KMS-11 (cell line): Measurements from ENCODE around the gene CTSS.

Experiments used
- H2AFZ ChIP-seq: fragments of 200-600 bp; sonication (generic); 2 replicates; pipeline ENCODE4 v1.6.1; 2016; ENCODE audit warnings: antibody characterized with exemption, mixed run types, low read depth
- H3K27ac ChIP-seq: fragments of 200-600 bp; sonication (generic); 2 replicates; pipeline ENCODE4 v1.6.1; 2016; ENCODE audit warnings: mild to moderate bottlenecking, mixed run types
- H3K27me3 ChIP-seq: fragments of 200-600 bp; sonication (generic); 2 replicates; pipeline ENCODE4 v1.6.1; 2017; ENCODE audit warnings: mild to moderate bottlenecking, low read depth, mixed run types, moderate library complexity; ENCODE audit not compliant: insufficient read depth
- H3K36me3 ChIP-seq: fragments of 200-600 bp; sonication (generic); 2 replicates; pipeline ENCODE4 v1.6.1; 2017; ENCODE audit warnings: mild to moderate bottlenecking, mixed run types; ENCODE audit not compliant: insufficient read depth
- H3K4me1 ChIP-seq: fragments of 200-600 bp; sonication (generic); 2 replicates; pipeline ENCODE4 v1.6.1; 2016; ENCODE audit warnings: mild to moderate bottlenecking, low read depth, mixed run types; ENCODE audit not compliant: poor library complexity, severe bottlenecking
- H3K4me2 ChIP-seq: fragments of 200-600 bp; sonication (generic); 2 replicates; pipeline ENCODE4 v1.7.0; 2016; ENCODE audit warnings: mild to moderate bottlenecking, mixed run types
- H3K4me3 ChIP-seq: fragments of 200-600 bp; sonication (generic); IDR thresholded peaks from 2 replicates; pipeline ENCODE4 v1.6.1; 2017; ENCODE audit warnings: low read depth, low read length, mixed read lengths; ENCODE audit not compliant: insufficient read depth
- H3K79me2 ChIP-seq: fragments of 200-600 bp; sonication (generic); 2 replicates; pipeline ENCODE4 v1.6.1; 2016; ENCODE audit warnings: low read depth, mixed run types; ENCODE audit not compliant: insufficient read depth
- H3K9ac ChIP-seq: fragments of 200-600 bp; sonication (generic); 2 replicates; pipeline ENCODE4 v1.6.1; 2016; ENCODE audit warnings: mild to moderate bottlenecking, mixed run types
- H4K20me1 ChIP-seq: fragments of 200-600 bp; sonication (generic); 2 replicates; pipeline ENCODE4 v1.6.1; 2016; ENCODE audit warnings: mild to moderate bottlenecking, mixed run types; ENCODE audit not compliant: insufficient read depth
- TF ChIP-seq, protein P1 (sequence below): fragments of 200-600 bp; sonication (generic); conservative IDR thresholded peaks from 2 replicates; pipeline ENCODE4 v1.6.1; 2017; ENCODE audit warnings: low read depth, mild to moderate bottlenecking, antibody characterized with exemption, low read length, moderate library complexity, mixed read lengths

The CTSS gene

DNA sequence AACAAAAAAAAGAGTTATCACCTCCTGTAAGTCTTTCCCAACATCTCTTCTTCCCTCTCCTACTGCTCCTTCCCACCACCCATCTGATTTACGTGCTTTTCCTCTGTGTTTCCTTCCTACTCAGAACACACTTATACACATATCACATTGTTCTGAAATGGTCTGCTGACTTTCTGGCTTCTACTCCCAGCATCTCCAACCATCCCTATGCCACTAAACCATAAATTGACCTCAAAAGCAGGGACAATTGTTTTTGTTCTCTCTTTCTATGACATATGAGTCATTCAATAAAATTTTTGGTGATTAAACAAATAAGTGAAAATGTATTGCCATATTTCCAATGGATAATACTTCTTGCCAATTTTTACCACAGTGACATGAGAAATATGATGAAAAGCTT is 76.8 kb downstream of the CTSS start:
- TF ChIP-seq, protein P1, sequence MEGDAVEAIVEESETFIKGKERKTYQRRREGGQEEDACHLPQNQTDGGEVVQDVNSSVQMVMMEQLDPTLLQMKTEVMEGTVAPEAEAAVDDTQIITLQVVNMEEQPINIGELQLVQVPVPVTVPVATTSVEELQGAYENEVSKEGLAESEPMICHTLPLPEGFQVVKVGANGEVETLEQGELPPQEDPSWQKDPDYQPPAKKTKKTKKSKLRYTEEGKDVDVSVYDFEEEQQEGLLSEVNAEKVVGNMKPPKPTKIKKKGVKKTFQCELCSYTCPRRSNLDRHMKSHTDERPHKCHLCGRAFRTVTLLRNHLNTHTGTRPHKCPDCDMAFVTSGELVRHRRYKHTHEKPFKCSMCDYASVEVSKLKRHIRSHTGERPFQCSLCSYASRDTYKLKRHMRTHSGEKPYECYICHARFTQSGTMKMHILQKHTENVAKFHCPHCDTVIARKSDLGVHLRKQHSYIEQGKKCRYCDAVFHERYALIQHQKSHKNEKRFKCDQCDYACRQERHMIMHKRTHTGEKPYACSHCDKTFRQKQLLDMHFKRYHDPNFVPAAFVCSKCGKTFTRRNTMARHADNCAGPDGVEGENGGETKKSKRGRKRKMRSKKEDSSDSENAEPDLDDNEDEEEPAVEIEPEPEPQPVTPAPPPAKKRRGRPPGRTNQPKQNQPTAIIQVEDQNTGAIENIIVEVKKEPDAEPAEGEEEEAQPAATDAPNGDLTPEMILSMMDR: no peak
- Histone ChIP-seq H3K4me3 (no peak overlapping the region), H3K79me2 (no peaks in the 10 kb centered on the region), H3K27me3 (no peaks in the 10 kb centered on the region), H2AFZ (no peak overlapping the region), H3K4me2 (no peak overlapping the region), H3K4me1 (peaks cover 7% of the 10 kb centered on the region), H3K36me3 (peaks cover 5% of the 10 kb centered on the region; the same call in 1 of the 2 replicates), H3K9ac (no peak overlapping the region), H3K27ac (no peak overlapping the region), H4K20me1 (no peaks in the 10 kb centered on the region)

DNA sequence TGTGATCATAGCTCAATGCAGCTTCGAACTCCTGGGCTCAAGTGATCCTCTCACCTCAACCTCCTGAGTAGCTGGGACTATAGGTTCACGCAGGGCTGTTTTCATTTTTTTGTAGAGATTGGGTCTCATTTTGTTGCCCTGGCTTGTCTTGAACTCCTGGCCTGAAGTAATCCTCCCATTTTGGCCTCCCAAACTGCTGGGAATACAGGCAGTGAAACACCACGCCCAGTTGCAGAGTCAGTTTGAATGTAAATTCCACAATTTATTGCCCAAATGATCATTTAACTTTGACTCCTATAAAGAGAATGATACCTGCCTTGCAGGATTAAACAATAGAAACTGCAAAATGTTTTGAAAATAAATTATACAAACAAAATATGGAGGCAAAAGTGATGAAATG is 79.3 kb downstream of the CTSS start:
- TF ChIP-seq, protein P1: no peak
- H3K9ac ChIP-seq: no peak overlapping the region
- H3K4me3 ChIP-seq: no peak overlapping the region
- H3K27ac ChIP-seq: no peak overlapping the region
- no peak overlapping the region for H3K4me2 ChIP-seq
- no peak overlapping the region for H2AFZ ChIP-seq
- no peaks in the 10 kb centered on the region for H3K79me2 ChIP-seq
- peaks cover 8% of the 10 kb centered on the region for H3K4me1 ChIP-seq
- H4K20me1 ChIP-seq: no peaks in the 10 kb centered on the region
- no peaks in the 10 kb centered on the region for H3K27me3 ChIP-seq
- no peaks in the 10 kb centered on the region; the same call in 1 of the 2 replicates for H3K36me3 ChIP-seq

DNA sequence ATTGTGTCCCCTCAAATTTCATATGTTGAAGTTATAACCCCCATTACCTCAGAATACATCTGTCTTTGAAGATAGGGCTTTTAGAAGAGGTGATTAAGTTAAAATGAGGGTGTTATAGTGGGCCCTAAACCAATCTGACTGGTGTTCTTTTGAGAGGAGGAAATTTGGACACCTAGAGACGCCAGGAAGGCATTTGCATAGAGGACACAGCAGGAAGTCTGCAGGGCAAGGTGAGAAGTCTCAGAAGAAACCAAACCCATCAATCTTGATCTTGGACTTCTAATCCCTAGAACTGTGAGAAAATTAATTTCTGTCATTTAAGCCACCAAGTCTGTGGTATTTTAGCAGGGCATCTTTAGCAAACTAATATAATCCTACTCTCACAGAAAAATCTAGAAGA is 81.7 kb downstream of the CTSS start:
- Histone ChIP-seq H3K4me1 (peaks cover 8% of the 10 kb centered on the region), H3K36me3 (no peaks in the 10 kb centered on the region), H3K79me2 (no peaks in the 10 kb centered on the region), H4K20me1 (no peaks in the 10 kb centered on the region), H2AFZ (no peak overlapping the region), H3K4me3 (no peak overlapping the region), H3K27me3 (no peaks in the 10 kb centered on the region), H3K4me2 (no peak overlapping the region), H3K9ac (no peak overlapping the region), H3K27ac (no peak overlapping the region)
- TF ChIP-seq, protein P1: no peak
